ENCODE results near the gene ARHGAP15. TPM values are rescaled to one million over a fixed set of nuclear protein-coding genes. Genes with fewer than 3 reads are reported as not detected.

The ARHGAP15 gene
- total and polyA plus RNA-seq, 8 donors, result 0.69 to 5.2 (median 1.5) TPM

- Histone ChIP-seq H3K36me3 (no peaks in the 10 kb centered on the region), H3K27ac (no peak overlapping the region), H3K27me3 (no peaks in the 10 kb centered on the region), H3K4me1 (no peaks in the 10 kb centered on the region), H3K9me3 (no peaks in the 10 kb centered on the region), H3K4me3 (no peak overlapping the region)
- no peak for TF ChIP-seq CTCF (IDR thresholded peaks at IDR 0.05)
- DNase-seq, result no peak
- WGBS, 2 donors, result 71 to 88% methylated on average over 2 of the region's 2 CpGs
- ATAC-seq, result no peak
- intact Hi-C loops (cut with DNase I), result no loop called here
- FAIRE-seq, result no peak
Observed at GRCh38 chr2:143182649-143183048, 53.4 kb downstream of the ARHGAP15 start.

GRCh38 chr2:143183804-143184463 is 54.7 kb downstream of the ARHGAP15 start:
- intact Hi-C loops (cut with DNase I), result no loop called here
- Histone ChIP-seq H3K36me3 (no peaks in the 10 kb centered on the region), H3K4me1 (no peaks in the 10 kb centered on the region), H3K4me3 (no peak overlapping the region), H3K27me3 (no peaks in the 10 kb centered on the region), H3K9me3 (no peaks in the 10 kb centered on the region), H3K27ac (no peak overlapping the region)
- 69 to 72% methylated on average over 5 of the region's 5 CpGs for WGBS, 2 donors
- no peak for TF ChIP-seq CTCF (IDR thresholded peaks at IDR 0.05)
- FAIRE-seq, result no peak
- no peak for ATAC-seq
- DNase-seq, result no peak

- ATAC-seq (no peak), DNase-seq (no peak), FAIRE-seq (no peak)
- Histone ChIP-seq H3K27ac (no peak overlapping the region), H3K36me3 (no peaks in the 10 kb centered on the region), H3K9me3 (no peaks in the 10 kb centered on the region), H3K27me3 (no peaks in the 10 kb centered on the region), H3K4me1 (no peaks in the 10 kb centered on the region), H3K4me3 (no peak overlapping the region)
- no peak for TF ChIP-seq CTCF (IDR thresholded peaks at IDR 0.05)
- 50 to 59% methylated on average over 3 of the region's 3 CpGs for WGBS, 2 donors
- intact Hi-C loops (cut with DNase I), result no loop called here
Observed at GRCh38 chr2:143186876-143187275, 57.7 kb downstream of the ARHGAP15 start.

- Histone ChIP-seq H3K4me1 (no peaks in the 10 kb centered on the region), H3K27me3 (no peaks in the 10 kb centered on the region), H3K9me3 (no peaks in the 10 kb centered on the region), H3K27ac (no peak overlapping the region), H3K4me3 (no peak overlapping the region), H3K36me3 (no peaks in the 10 kb centered on the region)
- WGBS, 2 donors, result 65 to 66% methylated on average over 3 of the region's 3 CpGs
- DNase-seq (no peak), FAIRE-seq (no peak), ATAC-seq (no peak)
- intact Hi-C loops (cut with DNase I), result no loop called here
- TF ChIP-seq CTCF (IDR thresholded peaks at IDR 0.05), result no peak
Observed at GRCh38 chr2:143190431-143190830, 61.2 kb downstream of the ARHGAP15 start.

GRCh38 chr2:143192106-143192505 is 62.9 kb downstream of the ARHGAP15 start:
- intact Hi-C loops (cut with DNase I), result no loop called here
- no peaks in the 10 kb centered on the region for H3K36me3 ChIP-seq
- ATAC-seq, result no peak
- H3K4me1 ChIP-seq, result no peaks in the 10 kb centered on the region
- H3K27ac ChIP-seq, result no peak overlapping the region
- H3K9me3 ChIP-seq, result no peaks in the 10 kb centered on the region
- TF ChIP-seq CTCF (IDR thresholded peaks at IDR 0.05), result no peak
- no peak for FAIRE-seq
- DNase-seq, result no peak
- no peaks in the 10 kb centered on the region for H3K27me3 ChIP-seq
- 67 to 95% methylated on average over 1 of the region's 1 CpG for WGBS, 2 donors
- no peak overlapping the region for H3K4me3 ChIP-seq
